Fibroblast of lung (primary cell): ENCODE measurements around the gene ANO7. TPM values are rescaled to one million over a fixed set of nuclear protein-coding genes. Genes with fewer than 3 reads are reported as not detected.

Source experiments
- DNase-seq, 2 donors: peaks; one replicate each; pipeline versions ENCODE4 v3.0.0 to v3.0.0-alpha.2; 2010; ENCODE audit warnings: low read depth in 2 of 2
- H2AFZ ChIP-seq: 2 replicates; pipeline ENCODE4 v1.5.1; 2012; ENCODE audit warnings: low read length, control low read depth, inconsistent platforms
- H3K27ac ChIP-seq: 2 replicates; pipeline ENCODE4 v1.5.1; 2011; ENCODE audit warnings: low read length, control low read depth; ENCODE audit not compliant: insufficient read depth
- H3K27me3 ChIP-seq: 2 replicates; pipeline ENCODE4 v1.5.1; 2011; ENCODE audit warnings: mild to moderate bottlenecking, low read length; ENCODE audit not compliant: control insufficient read depth, insufficient read depth
- H3K36me3 ChIP-seq: 2 replicates; pipeline ENCODE4 v1.5.1; 2011; ENCODE audit warnings: low read length; ENCODE audit not compliant: control insufficient read depth, insufficient read depth
- H3K4me1 ChIP-seq: 2 replicates; pipeline ENCODE4 v1.5.1; 2011; ENCODE audit warnings: low read length; ENCODE audit not compliant: control insufficient read depth, insufficient read depth; ENCODE audit errors: extremely low read depth
- H3K4me2 ChIP-seq: 2 replicates; pipeline ENCODE4 v1.5.1; 2011; ENCODE audit warnings: low read length, control low read depth; ENCODE audit not compliant: insufficient read depth; ENCODE audit errors: extremely low read depth
- H3K4me3 ChIP-seq, 4 experiments: fragments of 200-600 bp in 1 of 4; sonication (generic) in 1 of 4; replicated peaks in 1 of 4; 2 replicates each; pipeline ENCODE4 v1.5.1; 2011 to 2016; ENCODE audit warnings: low read length in 4 of 4, low read depth in 3 of 4, mild to moderate bottlenecking in 3 of 4, control low read depth in 2 of 4, inconsistent platforms in 1 of 4, mixed read lengths in 1 of 4; ENCODE audit not compliant: insufficient read depth in 1 of 4; ENCODE audit errors: control extremely low read depth in 1 of 4
- H3K79me2 ChIP-seq: 2 replicates; pipeline ENCODE4 v1.5.1; 2012; ENCODE audit warnings: mild to moderate bottlenecking, low read length, inconsistent platforms; ENCODE audit not compliant: control insufficient read depth, insufficient read depth
- H3K9ac ChIP-seq: 2 replicates; pipeline ENCODE4 v1.5.1; 2011; ENCODE audit warnings: mild to moderate bottlenecking, low read length, control low read depth; ENCODE audit not compliant: insufficient read depth
- H3K9me3 ChIP-seq: 2 replicates; pipeline ENCODE4 v1.5.1; 2012; ENCODE audit warnings: low read depth, low read length; ENCODE audit not compliant: control insufficient read depth, insufficient read depth
- H4K20me1 ChIP-seq: 2 replicates; pipeline ENCODE4 v1.5.1; 2011; ENCODE audit warnings: low read length; ENCODE audit not compliant: control insufficient read depth, insufficient read depth; ENCODE audit errors: extremely low read depth
- CTCF ChIP-seq, 2 donors: IDR thresholded peaks in 1 of 2; conservative IDR thresholded peaks in 1 of 2; 1 replicate in 1 of 2; 2 replicates in 1 of 2; pipeline ENCODE4 v1.5.1; 2011 to 2012; ENCODE audit warnings: low read length in 2 of 2, control low read depth in 1 of 2, inconsistent platforms in 1 of 2, low read depth in 1 of 2, mild to moderate bottlenecking in 1 of 2
- EZH2 ChIP-seq: IDR thresholded peaks from 2 replicates; pipeline ENCODE4 v1.5.1; 2012; ENCODE audit warnings: low read length, control low read depth, mild to moderate bottlenecking; ENCODE audit errors: missing control alignments
- polyA plus RNA-seq, 2 donors: library from polyadenylated mRNA; depleted of rRNA in 1 of 2; stranded (reverse) in 1 of 2; unstranded in 1 of 2; fragments of >200 nt; gene quantifications; 2 replicates each; pipeline ENCODE4 v1.2.1, GENCODE V29; 2011 to 2012; ENCODE audit warnings: missing spikeins in 1 of 2
- total RNA-seq: library from RNA; depleted of rRNA; stranded (reverse); fragments of >200 nt; gene quantifications from 2 replicates; pipeline ENCODE4 v1.2.1, GENCODE V29; 2014

Gene ANO7
- total and polyA plus RNA-seq, 2 donors (not counting 1 experiment from before 2014, with no cell fraction given) = 0.50 TPM

GRCh38 chr2:241142593-241142992, 45.9 kb upstream of the ANO7 start:
- no peak overlapping the region for H3K4me2 ChIP-seq
- TF ChIP-seq EZH2 (no peak), CTCF (conservative IDR thresholded peaks at IDR 0.05 in 1 of 2, IDR thresholded peaks at IDR 0.05 in 1 of 2; ENCODE audit: low read depth in 1 of 2, low read length in 2 of 2) (no peak)
- no peak overlapping the region for H3K27ac ChIP-seq
- no peak for DNase-seq
- H3K9ac ChIP-seq = no peak overlapping the region
- H3K9me3 ChIP-seq = no peaks in the 10 kb centered on the region
- no peaks in the 10 kb centered on the region for H3K4me1 ChIP-seq
- H3K79me2 ChIP-seq = no peaks in the 10 kb centered on the region
- no peaks in the 10 kb centered on the region for H3K36me3 ChIP-seq
- H3K4me3 ChIP-seq = no peak overlapping the region
- no peaks in the 10 kb centered on the region for H4K20me1 ChIP-seq
- H2AFZ ChIP-seq = no peak overlapping the region
- H3K27me3 ChIP-seq = no peaks in the 10 kb centered on the region

GRCh38 chr2:241146286-241146685, 42.2 kb upstream of the ANO7 start:
- Histone ChIP-seq H3K27ac (no peak overlapping the region), H3K79me2 (peaks cover 7% of the 10 kb centered on the region), H4K20me1 (no peaks in the 10 kb centered on the region), H3K9me3 (no peaks in the 10 kb centered on the region), H3K36me3 (no peaks in the 10 kb centered on the region), H3K9ac (no peak overlapping the region), H2AFZ (no peak overlapping the region), H3K4me2 (no peak overlapping the region), H3K4me1 (peaks cover 7% of the 10 kb centered on the region), H3K4me3 (no peak overlapping the region), H3K27me3 (no peaks in the 10 kb centered on the region)
- TF ChIP-seq CTCF (conservative IDR thresholded peaks at IDR 0.05 in 1 of 2, IDR thresholded peaks at IDR 0.05 in 1 of 2; ENCODE audit: low read depth in 1 of 2, low read length in 2 of 2) (no peak), EZH2 (no peak)
- DNase-seq = no peak

- Histone ChIP-seq H3K9me3 (no peaks in the 10 kb centered on the region), H2AFZ (no peak overlapping the region), H3K4me3 (no peak overlapping the region), H3K4me2 (no peak overlapping the region), H3K4me1 (peaks cover 13% of the 10 kb centered on the region), H3K27ac (no peak overlapping the region), H4K20me1 (no peaks in the 10 kb centered on the region), H3K36me3 (no peaks in the 10 kb centered on the region), H3K9ac (no peak overlapping the region), H3K27me3 (no peaks in the 10 kb centered on the region), H3K79me2 (peaks cover 15% of the 10 kb centered on the region)
- TF ChIP-seq CTCF (conservative IDR thresholded peaks at IDR 0.05 in 1 of 2, IDR thresholded peaks at IDR 0.05 in 1 of 2; ENCODE audit: low read depth in 1 of 2, low read length in 2 of 2) = no peak
- TF ChIP-seq EZH2 = no peak
- no peak for DNase-seq
Measured at GRCh38 chr2:241147336-241147735, 41.1 kb upstream of the ANO7 start.
